GM21360 (cell line): ENCODE results near the gene PARP9.
A peak's percentile ranks its signal among the peaks of the same experiment; 100 is the strongest.
"Not testable (repeated sequence)": the region's sequence is repeated elsewhere in the genome, so short reads cannot be mapped to it uniquely, and the experiment has no call there.

Experiments used
- ATAC-seq: cut with Tn5 transposase; IDR thresholded peaks from one replicate; pipeline ENCODE4 v1.9.1; 2021; ENCODE audit warnings: mild to moderate bottlenecking, moderate library complexity; ENCODE audit not compliant: unreplicated experiment

The PARP9 gene

DNA sequence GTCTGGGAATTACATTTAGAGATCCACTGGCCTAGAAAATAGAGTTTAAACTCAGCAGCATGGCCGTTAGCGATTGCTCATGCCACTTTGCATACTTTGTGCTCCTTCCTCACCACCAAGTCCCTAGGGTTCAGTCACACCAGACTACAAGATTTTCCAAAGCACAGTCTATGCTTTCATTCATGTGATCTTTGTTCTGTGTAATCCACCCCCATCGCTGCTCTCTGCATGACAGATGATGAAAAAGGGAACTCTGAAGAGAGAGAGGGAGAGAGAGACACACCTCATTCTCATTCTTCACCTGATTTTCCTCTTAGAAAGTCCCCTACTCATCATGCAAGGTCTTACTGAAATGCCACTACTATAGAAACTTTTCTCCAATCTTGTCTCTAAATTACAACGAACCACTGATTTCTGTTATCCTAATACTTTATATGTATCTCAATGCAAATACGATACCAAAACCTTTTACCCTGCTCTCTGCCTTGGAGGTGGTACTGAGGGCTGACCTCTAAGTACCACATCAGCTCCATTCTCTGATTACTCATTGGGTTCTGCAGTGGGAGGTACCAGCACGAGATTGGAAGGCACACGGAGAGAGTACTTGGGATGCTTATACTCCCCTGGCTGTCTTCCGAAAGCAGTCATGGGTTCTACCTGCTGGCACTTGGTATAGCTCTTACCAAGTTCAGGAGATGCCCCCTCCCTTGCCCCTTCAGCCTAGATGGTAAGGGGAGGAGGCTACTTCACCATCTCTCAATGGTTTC is 12.3 kb upstream of the PARP9 start:
- ATAC-seq: peak; percentile 82

DNA sequence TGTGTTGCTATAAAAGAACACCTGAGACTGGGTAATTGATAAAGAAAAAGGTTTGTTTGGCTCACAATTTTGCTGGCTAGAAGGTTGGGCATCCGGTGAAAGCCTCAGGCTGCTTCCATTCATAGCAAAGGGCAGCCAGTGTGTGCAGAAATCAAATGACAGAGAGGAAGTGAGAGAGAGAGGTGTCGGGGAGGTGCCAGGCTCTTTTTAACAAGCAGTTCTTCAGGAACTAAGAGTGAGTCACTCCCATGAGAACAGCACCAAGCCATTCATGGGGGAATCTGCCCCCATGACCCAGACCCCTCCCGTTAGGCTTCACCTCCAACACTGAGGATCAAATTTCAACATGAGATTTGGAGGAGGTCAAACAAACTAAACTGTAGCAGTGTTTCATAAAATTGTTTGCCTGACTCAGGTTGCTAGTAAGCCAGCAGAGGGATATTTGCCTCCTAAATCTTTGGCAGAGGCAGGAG is 8.9 kb upstream of the PARP9 start:
- ATAC-seq: no peak

GRCh38 chr3:122568755-122569154 is 4.7 kb upstream of the PARP9 start:
- no peak for ATAC-seq

- ATAC-seq: not testable (repeated sequence)
Observed at GRCh38 chr3:122568131-122568530, 4.0 kb upstream of the PARP9 start.

DNA sequence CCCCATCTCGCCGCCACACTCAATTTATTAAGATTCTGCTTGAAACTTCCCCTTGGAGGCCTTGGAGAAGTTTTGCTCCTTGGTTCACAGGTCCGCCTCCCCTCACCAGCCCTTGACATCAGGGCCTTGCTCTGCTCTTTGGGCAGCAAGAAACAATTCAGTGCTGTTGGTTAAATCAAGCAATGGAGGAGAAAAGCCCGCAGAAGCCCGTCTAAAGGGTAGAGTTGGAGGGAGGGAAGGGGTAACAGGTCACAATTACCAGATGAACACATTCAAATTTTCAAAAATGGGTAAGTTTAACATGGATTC is 429 bp downstream of the PARP9 start:
- no peak for ATAC-seq

DNA sequence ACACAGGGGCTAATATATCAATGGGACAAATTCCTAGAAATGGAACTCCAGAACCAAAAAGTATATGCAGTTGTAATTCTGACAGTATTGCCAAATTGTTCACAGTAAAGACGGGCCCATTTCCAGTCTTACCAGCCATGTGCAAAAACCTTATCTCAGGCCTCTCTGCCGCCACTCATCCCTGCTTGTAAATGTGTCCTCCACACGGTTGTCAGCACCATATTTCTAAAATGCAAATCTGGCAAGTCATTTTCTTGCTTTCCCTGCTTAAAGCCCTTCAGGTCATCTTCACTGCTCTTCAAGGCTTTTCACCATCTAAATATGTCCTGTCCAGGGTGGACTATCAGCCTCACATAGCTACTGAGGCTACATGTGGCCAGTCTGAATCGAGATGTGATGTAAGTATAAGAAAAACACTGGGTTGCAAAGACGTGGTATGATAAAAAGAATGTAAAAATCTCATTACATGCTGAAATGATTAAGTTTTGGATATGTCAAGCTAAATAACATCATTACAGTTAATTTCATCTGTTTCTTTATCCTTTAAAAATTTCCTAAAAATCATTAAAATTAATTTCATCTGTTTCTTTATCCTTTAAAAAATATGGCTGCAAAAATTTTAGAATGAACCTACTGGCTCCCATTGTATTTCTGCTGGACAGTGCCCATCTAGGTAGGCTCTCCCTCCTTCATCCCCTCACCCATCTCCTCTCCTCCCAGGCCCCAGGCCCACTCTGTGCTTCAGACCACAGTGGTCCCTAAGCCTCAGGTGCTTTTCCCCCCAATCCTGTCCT is 980 bp downstream of the PARP9 start:
- ATAC-seq: no peak

DNA sequence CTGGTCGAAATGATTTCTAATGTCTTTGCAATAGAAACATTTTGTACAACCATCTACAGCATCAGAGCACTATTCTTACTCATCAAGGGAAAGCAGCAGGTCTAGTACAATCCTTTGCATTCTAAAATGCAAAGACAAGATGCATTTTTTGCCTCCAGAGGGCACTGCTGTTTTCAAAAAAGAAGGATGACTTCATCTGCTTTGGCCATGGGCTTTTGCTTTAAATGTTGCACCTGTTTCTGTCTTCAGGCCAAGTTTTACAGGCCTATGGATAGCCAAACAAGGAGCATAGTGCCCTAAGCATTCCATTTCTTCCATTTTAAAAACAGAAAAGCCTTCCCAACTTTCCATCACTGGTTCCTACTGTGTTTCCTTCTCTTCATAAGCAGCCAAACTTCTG is 3.4 kb downstream of the PARP9 start:
- no peak for ATAC-seq

GRCh38 chr3:122559906-122560305 is 4.2 kb downstream of the PARP9 start:
- ATAC-seq: no peak

GRCh38 chr3:122558605-122559004 is 5.5 kb downstream of the PARP9 start:
- ATAC-seq: no peak

DNA sequence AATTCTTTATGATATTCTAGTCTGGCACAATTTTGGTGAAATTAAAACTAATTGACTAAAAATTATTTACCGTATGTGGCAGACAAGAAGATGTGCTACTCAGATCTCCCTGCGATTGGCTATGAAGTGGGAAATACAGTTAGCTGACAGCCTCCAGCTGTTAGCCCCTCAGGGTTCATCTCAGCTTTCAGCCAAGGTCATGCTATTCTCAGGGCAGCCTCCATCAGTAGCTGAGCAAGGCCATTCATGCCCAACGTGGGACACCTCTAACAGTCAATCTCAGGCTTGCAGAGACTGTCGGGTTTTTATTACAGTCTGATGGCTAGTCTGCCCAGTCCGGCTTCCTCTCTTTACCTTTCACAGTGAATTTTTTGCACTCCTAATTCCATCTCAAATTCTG is 6.7 kb downstream of the PARP9 start:
- no peak for ATAC-seq

- no peak for ATAC-seq
Observed at GRCh38 chr3:122555275-122556071, 8.6 kb downstream of the PARP9 start.

DNA sequence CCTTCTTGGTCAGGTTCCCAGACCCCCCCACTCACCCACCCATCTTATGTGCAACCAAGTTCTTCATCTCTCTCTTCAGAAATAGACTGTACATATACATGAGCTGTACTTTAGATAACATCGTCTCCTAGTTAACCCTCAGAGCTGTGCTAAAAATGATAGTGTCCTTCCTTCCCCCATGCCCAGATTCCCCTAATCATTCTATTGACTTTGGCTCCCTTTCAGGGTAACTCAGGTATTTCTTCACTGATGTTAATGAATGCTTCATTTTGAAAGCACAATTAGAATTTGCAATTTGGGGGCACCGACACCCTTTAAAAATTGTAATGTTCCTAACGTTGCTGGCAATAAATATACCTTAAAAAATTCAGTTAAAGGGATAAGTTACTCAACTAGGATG is 10.9 kb downstream of the PARP9 start:
- no peak for ATAC-seq

DNA sequence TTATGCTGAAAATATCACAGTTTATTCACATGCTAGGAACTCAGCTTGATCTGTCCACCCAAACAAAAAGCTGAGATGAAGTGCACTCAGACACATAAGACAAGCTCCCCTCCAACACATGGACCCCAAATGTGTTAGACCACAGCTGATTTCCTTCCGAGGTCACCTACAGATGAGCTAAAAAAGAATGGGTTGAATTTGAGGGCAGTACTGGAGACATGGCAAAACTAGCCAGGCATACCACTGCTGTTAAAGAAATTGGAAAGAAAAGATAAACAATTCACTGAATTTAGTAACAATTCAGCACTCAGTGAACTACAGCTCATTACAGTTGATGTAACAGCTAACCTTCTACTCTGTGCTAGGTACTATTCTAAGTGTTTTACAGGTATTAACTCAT is 15.5 kb downstream of the PARP9 start:
- no peak for ATAC-seq

GRCh38 chr3:122548076-122548475 is 16.0 kb downstream of the PARP9 start:
- ATAC-seq: no peak

GRCh38 chr3:122546151-122546550 is 17.9 kb downstream of the PARP9 start:
- ATAC-seq: no peak

- ATAC-seq: no peak
Observed at GRCh38 chr3:122538956-122539490, 25.1 kb downstream of the PARP9 start.

- no peak for ATAC-seq
Observed at GRCh38 chr3:122536632-122537001, 27.5 kb downstream of the PARP9 start.

DNA sequence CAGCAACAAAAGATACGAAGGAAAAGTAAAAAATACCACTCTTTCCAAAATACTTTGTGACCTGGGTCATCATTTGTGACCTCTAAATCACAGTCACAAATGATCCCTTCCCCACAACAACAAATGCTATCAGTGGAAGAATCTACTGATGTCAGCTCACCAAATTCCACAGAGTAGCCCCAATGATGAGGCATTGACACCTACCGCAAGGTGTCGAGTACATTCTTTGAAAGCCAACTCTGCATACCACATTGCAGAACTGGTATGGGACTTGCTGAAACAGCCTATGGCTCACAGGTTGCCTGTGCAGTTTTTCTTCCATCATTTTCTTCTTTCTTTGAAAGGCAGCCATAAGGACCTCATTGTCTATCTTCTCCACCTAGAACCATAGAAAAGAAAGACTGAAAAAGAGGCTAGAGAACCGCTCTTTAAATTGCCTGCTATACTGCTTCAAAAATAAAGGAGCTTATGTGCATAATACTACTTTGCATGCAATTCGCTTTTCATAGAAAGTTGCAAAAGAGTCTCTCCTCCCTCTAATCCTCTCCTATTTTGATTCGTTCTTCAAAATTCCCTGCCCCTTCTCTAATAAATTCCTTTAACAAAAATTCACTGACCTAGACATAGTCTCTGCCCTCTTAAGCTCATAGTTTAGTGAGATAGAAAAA is 28.0 kb downstream of the PARP9 start:
- ATAC-seq: no peak

DNA sequence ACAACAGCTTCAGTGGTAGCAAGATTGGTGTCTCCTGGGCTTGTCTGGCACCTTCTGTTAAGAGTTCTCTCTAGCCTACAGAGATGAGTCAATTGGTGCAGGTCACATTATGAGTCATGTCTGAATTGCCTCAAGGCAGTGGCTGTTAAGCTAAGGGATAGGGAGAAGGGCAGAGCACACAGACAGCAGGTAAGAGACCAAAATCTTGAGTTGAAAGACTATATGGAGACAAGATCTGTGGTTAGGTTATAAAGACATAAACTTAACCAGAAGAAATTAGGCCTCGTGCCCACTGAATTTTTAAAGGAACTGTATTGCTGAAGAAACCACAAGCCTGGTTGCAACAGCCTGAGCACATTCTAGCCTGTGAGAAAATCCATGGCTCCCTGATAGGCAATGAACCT is 30.2 kb downstream of the PARP9 start:
- peak; percentile 100 for ATAC-seq

GRCh38 chr3:122533480-122533879 is 30.6 kb downstream of the PARP9 start:
- ATAC-seq: no peak

DNA sequence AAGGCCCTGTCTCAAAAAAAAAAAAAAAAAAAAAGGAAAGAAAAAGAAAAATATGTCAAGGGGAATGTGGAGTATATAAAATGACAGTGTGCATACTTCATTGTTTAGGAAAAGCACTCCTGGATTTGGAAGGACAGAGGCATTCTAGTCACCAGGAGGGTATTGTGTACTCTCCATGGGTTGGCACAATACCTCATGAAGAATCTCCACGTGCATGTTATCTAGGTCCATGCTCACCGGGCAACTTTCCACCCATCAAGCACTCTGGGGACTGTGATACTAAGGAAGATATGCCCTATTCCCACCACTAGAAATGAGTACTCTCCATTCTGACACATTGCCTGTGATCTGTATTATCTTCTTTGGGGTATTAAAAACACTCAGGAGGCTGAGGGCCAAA is 33.9 kb downstream of the PARP9 start:
- ATAC-seq: no peak
